8988T (cell line): ENCODE results near the gene TWIST2.
A peak's percentile ranks its signal among the peaks of the same experiment; 100 is the strongest.

Experiments used
- DNase-seq: peaks from one replicate; pipeline ENCODE4 v3.0.0; 2011

TWIST2 gene

GRCh38 chr2:238859636-238860347 is 11.9 kb downstream of the TWIST2 start:
- no peak for DNase-seq

GRCh38 chr2:238861013-238861730 is 13.3 kb downstream of the TWIST2 start:
- no peak for DNase-seq

GRCh38 chr2:238861766-238862315 is 14.0 kb downstream of the TWIST2 start:
- no peak for DNase-seq

- no peak for DNase-seq
These were observed 14.8 kb downstream of the TWIST2 start for GRCh38 chr2:238862701-238863100.

GRCh38 chr2:238863231-238863630 is 15.3 kb downstream of the TWIST2 start:
- no peak for DNase-seq

GRCh38 chr2:238863749-238864206 is 15.9 kb downstream of the TWIST2 start:
- DNase-seq: no peak

- peak; percentile 95 for DNase-seq
These were observed 16.5 kb downstream of the TWIST2 start for GRCh38 chr2:238864207-238865014.

GRCh38 chr2:238865015-238865719 is 17.3 kb downstream of the TWIST2 start:
- no peak for DNase-seq

- DNase-seq: no peak
These were observed 18.0 kb downstream of the TWIST2 start for GRCh38 chr2:238865744-238866355.

- no peak for DNase-seq
These were observed 18.9 kb downstream of the TWIST2 start for GRCh38 chr2:238866656-238867277.

- no peak for DNase-seq
These were observed 20.2 kb downstream of the TWIST2 start for GRCh38 chr2:238868067-238868524.

GRCh38 chr2:238868616-238869292 is 20.9 kb downstream of the TWIST2 start:
- DNase-seq: no peak

GRCh38 chr2:238869293-238870124 is 21.6 kb downstream of the TWIST2 start:
- DNase-seq: no peak

GRCh38 chr2:238870261-238870660 is 22.4 kb downstream of the TWIST2 start:
- no peak for DNase-seq

GRCh38 chr2:238872026-238872425 is 24.1 kb downstream of the TWIST2 start:
- no peak for DNase-seq

- DNase-seq: no peak
These were observed 24.9 kb downstream of the TWIST2 start for GRCh38 chr2:238872628-238873380.

GRCh38 chr2:238873381-238873801 is 25.5 kb downstream of the TWIST2 start:
- DNase-seq: no peak

- DNase-seq: no peak
These were observed 26.0 kb downstream of the TWIST2 start for GRCh38 chr2:238873841-238874240.
